ENCODE measurements around the gene FOXK2. TPM values are rescaled to one million over a fixed set of nuclear protein-coding genes. Genes with fewer than 3 reads are reported as not detected.

The FOXK2 gene
- total and polyA plus RNA-seq, 2 of the 8 experiments (the other 6 are each of a cell fraction or from before 2014, with no cell fraction given): 34.7 to 64.9 TPM

GRCh38 chr17:82593590-82594087, 74.1 kb downstream of the FOXK2 start:
- Histone ChIP-seq H3K23me2 (ENCODE audit: low read depth, low read length) (0 out of 2 replicates have a peak, but pooled peaks cover 3% of the 10 kb centered on the region), H3K23ac (ENCODE audit: insufficient read length) (no peak overlapping the region), H2BK5ac (ENCODE audit: low read depth, low read length) (peak overlapping the region; percentile 85), H4K20me1 (replicated peaks in 1 of 2; ENCODE audit: control insufficient read depth in 1 of 2, insufficient read depth in 2 of 2, low read length in 2 of 2) (peaks cover 6 to 26% of the 10 kb centered on the region in 2 experiments), H4K91ac (replicated peaks; ENCODE audit: insufficient read length, low read length) (peak overlapping the region; percentile 15), H3K18ac (ENCODE audit: extremely low read depth, low read length) (peak overlapping the region; percentile 71), H3K4me3 (ENCODE audit: extremely low read depth in 1 of 4, insufficient read depth in 2 of 4, low read depth in 3 of 4, low read length in 4 of 4) (peak overlapping the region; percentile 22 to 50 (median 40); a peak in 7 of 8 replicates), H4K8ac (ENCODE audit: extremely low read depth, insufficient read depth, low read length) (no peak overlapping the region; the same call in none of the 2 replicates), H3K14ac (ENCODE audit: insufficient read length) (no peak overlapping the region), H4K5ac (ENCODE audit: insufficient read length, low read depth, low read length) (peak overlapping the region; percentile 75), H2BK15ac (ENCODE audit: low read length) (peak overlapping the region; percentile 81; the same call in 1 of the 2 replicates), H2AFZ (ENCODE audit: low read length) (no peak overlapping the region), H2BK12ac (ENCODE audit: low read depth, low read length) (0 out of 2 replicates have a peak overlapping the region, but pooled peaks have one; percentile 9), H2BK20ac (ENCODE audit: low read length) (no peak overlapping the region), H3K79me2 (ENCODE audit: control insufficient read depth in 1 of 2, insufficient read depth in 2 of 2, low read length in 2 of 2) (peaks cover 0 to 5% of the 10 kb centered on the region in 2 experiments; a peak in 1 of 4 replicates), H3K27ac (ENCODE audit: low read depth, low read length) (0 out of 2 replicates have a peak overlapping the region, but pooled peaks have one; percentile 51), H3K56ac (replicated peaks; ENCODE audit: insufficient read length, low read depth, low read length) (peak overlapping the region; percentile 28), H3K9me3 (ENCODE audit: insufficient read depth in 2 of 2, low read depth in 1 of 2, low read length in 1 of 2) (no peaks in the 10 kb centered on the region), H3K4me1 (replicated peaks in 1 of 4; ENCODE audit: control insufficient read depth in 3 of 4, insufficient read depth in 4 of 4, low read length in 3 of 4) (peaks cover 0 to 9% (median 5%) of the 10 kb centered on the region in 4 experiments; a peak in 5 of 7 replicates), H3K27me3 (replicated peaks in 1 of 4; ENCODE audit: control insufficient read depth in 3 of 4, extremely low read depth in 1 of 4, insufficient read depth in 3 of 4, low read length in 3 of 4) (no peaks in the 10 kb centered on the region), H2BK120ac (replicated peaks; ENCODE audit: low read depth, low read length) (no peak overlapping the region), H3K79me1 (ENCODE audit: low read depth, low read length) (peaks cover 13% of the 10 kb centered on the region), H3K9ac (replicated peaks in 1 of 4; ENCODE audit: extremely low read depth in 1 of 4, low read depth in 3 of 4, low read length in 3 of 4) (peak overlapping the region in 1 of 4 experiments; percentile 25; a peak in 1 of 7 replicates), H3K4ac (replicated peaks; ENCODE audit: insufficient read length, low read depth, low read length) (peak overlapping the region; percentile 91), H2AK5ac (ENCODE audit: low read depth, low read length) (peak overlapping the region; percentile 93; the same call in 1 of the 2 replicates), H3K4me2 (ENCODE audit: insufficient read depth in 1 of 2, low read depth in 2 of 2, low read length in 2 of 2) (peak overlapping the region; percentile 69 to 70), H3K36me3 (ENCODE audit: control insufficient read depth in 2 of 4, insufficient read depth in 4 of 4, low read length in 3 of 4) (peaks cover 8 to 42% (median 22%) of the 10 kb centered on the region in 4 experiments; a peak in 7 of 8 replicates)
- POLR2A ChIA-PET (ENCODE audit: partially characterized antibody): interaction anchor here (0.7 to 1.4 kb wide), 2 partner anchors 11 to 35 kb away, joined by 3 to 6 read pairs; no protein-coding TSS in a partner anchor
- FAIRE-seq (no peak), DNase-seq (ENCODE audit: low read depth in 1 of 2, low spot score in 2 of 2) (no peak)
- CTCF ChIA-PET (ENCODE audit: partially characterized antibody): no interaction called here
- TF ChIP-seq TBP (IDR thresholded peaks at IDR 0.05; ENCODE audit: low read depth, low read length) (no peak), TAF7 (optimal IDR thresholded peaks at IDR 0.05; ENCODE audit: borderline replicate concordance, low read depth, low read length) (no peak), JUND (IDR thresholded peaks at IDR 0.05; ENCODE audit: low read length) (no peak), ASH2L (IDR thresholded peaks at IDR 0.05; ENCODE audit: low read length) (no peak), POU5F1 (IDR thresholded peaks at IDR 0.05; ENCODE audit: low read depth, low read length) (no peak), GABPA (IDR thresholded peaks at IDR 0.05; ENCODE audit: borderline replicate concordance, insufficient read depth, low read length) (no peak), USF2 (IDR thresholded peaks at IDR 0.05; ENCODE audit: low read length) (no peak), BRCA1 (IDR thresholded peaks at IDR 0.05; ENCODE audit: low read depth, low read length) (no peak), TAF1 (IDR thresholded peaks at IDR 0.05; ENCODE audit: low read depth, low read length) (no peak), KDM5A (IDR thresholded peaks at IDR 0.05; ENCODE audit: low read length) (no peak), RFX5 (IDR thresholded peaks at IDR 0.05; ENCODE audit: borderline replicate concordance, low read depth, low read length) (no peak), EGR1 (IDR thresholded peaks at IDR 0.05; ENCODE audit: borderline replicate concordance, low read depth, low read length) (no peak)
- 93% methylated on average over 28 of the region's 29 CpGs; no CpG with 5 or more reads in 1 of the 2 experiments for WGBS, 2 experiments (ENCODE audit: extremely low coverage in 1 of 2, insufficient coverage in 1 of 2, insufficient read length in 1 of 2, insufficient replicate concordance in 2 of 2, low coverage in 1 of 2, low lambda C conversion rate in 2 of 2, missing lambda C conversion rate in 1 of 2)
